Measurements from ENCODE around the gene NABP1.

NABP1 gene

DNA sequence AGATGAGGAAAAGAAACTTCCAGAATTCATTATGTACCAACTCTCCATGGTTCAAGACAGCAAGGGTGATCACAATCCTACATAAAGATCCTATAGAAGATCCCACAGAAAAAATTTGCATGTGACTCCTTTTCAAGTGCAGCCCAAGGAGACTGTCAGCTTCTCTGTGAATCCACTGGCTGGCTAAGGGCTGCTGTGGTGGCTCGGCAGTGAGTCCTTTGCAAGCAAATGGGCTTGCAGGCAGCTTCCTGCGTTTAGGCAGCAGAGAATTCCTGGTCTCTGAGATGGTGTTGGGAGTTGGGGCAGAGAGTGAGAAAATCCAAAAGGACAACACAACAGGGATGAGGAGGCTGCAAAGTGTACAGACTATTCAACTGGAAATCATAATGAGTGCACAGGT is 43.4 kb downstream of the NABP1 start:
- H3K4me3 ChIP-seq (ENCODE audit: low read depth, low read length) = no peak overlapping the region
- TF ChIP-seq, protein P1, sequence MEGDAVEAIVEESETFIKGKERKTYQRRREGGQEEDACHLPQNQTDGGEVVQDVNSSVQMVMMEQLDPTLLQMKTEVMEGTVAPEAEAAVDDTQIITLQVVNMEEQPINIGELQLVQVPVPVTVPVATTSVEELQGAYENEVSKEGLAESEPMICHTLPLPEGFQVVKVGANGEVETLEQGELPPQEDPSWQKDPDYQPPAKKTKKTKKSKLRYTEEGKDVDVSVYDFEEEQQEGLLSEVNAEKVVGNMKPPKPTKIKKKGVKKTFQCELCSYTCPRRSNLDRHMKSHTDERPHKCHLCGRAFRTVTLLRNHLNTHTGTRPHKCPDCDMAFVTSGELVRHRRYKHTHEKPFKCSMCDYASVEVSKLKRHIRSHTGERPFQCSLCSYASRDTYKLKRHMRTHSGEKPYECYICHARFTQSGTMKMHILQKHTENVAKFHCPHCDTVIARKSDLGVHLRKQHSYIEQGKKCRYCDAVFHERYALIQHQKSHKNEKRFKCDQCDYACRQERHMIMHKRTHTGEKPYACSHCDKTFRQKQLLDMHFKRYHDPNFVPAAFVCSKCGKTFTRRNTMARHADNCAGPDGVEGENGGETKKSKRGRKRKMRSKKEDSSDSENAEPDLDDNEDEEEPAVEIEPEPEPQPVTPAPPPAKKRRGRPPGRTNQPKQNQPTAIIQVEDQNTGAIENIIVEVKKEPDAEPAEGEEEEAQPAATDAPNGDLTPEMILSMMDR (IDR thresholded peaks at IDR 0.05; ENCODE audit: low read depth, low read length) = no peak

- TF ChIP-seq, protein P1 (IDR thresholded peaks at IDR 0.05; ENCODE audit: low read depth, low read length) = no peak
- no peak overlapping the region for H3K4me3 ChIP-seq (ENCODE audit: low read depth, low read length)
These were observed 46.1 kb downstream of the NABP1 start for GRCh38 chr2:191724015-191724414.

DNA sequence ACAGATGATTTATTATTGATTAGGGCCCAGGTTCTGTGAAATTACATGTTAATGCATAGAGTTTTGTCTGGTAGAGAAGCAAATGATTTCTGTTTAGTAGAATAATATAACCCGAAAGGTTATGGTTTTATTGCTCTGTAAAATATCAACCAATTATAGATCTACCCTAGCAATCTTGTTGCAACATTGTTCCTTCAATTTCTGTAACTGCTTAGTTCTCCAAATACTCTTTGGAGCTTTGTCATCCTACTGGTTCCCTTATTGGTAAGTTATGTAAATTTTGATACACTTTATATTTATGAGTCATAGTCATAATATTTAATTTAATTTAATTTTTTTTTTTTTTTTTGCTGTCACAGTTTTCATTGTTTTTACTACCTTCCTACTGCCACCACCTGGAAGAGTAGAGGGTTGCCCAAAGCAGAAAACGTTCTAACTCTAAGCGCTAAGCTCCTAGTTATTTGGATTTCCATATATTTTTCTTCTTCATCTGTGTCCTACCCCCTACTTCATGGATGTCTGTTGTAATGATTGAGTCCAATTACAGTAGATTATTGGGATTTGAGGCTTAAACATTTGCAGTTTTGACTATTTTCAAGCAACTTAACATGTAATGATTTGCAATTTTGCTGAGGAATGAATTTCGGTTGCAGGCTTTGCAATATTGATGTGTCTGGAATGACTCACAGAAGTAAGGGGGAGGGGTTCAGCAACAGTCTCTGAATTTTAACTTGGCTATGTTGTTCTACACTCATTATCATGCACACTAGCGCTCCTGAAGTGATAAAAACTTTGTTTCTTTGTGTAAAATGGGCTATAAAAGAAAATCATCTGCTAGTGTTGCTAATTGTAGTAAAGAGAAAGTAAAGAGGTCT is 51.1 kb downstream of the NABP1 start:
- H3K4me3 ChIP-seq (ENCODE audit: low read depth, low read length) = no peak overlapping the region
- TF ChIP-seq, protein P1 (IDR thresholded peaks at IDR 0.05; ENCODE audit: low read depth, low read length) = no peak

DNA sequence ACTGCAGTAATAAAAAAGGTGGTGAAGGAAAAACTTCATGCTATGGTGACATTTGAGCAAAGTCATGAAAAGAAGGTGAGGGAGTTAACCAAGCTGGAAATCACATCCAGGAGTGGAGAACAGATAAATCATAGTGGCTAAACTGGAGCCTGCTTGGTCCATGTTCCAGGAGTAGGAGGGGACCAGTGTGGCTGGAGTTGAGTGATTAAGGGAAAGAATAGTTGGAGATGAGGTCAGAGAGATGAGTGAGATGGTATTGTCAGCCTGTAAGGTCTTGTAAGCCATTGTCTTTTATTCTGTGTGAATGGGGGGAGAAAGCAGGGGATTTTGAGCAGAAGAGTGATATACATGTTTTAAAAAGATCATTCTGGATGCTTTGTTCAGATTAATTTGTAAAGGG is 52.3 kb downstream of the NABP1 start:
- TF ChIP-seq, protein P1 (IDR thresholded peaks at IDR 0.05; ENCODE audit: low read depth, low read length) = no peak
- H3K4me3 ChIP-seq (ENCODE audit: low read depth, low read length) = no peak overlapping the region
